ENCODE data around the gene CDH23.

Gene CDH23

DNA sequence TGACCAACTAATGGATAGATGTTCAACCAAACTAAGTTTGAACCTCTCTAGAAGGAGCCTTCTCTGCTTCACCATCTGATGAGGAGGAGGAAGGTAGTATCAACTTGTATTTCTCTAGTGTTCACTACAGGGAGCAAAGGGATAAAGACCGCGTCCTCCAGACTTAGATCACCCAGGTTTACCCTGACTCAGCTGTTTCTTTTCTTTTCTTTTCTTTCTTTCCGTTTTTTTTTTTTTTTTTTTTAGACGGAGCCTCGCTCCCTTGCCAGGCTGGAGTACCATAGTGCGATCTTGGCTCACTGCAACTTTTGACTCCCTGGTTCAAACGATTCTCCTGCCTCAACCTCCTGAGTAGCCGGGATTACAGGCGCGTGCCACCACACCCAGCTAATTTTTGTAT is 263.0 kb downstream of the CDH23 start:
- no peak overlapping the region for H3K4me3 ChIP-seq (ENCODE audit: low read depth, low read length)
- TF ChIP-seq, protein P1, sequence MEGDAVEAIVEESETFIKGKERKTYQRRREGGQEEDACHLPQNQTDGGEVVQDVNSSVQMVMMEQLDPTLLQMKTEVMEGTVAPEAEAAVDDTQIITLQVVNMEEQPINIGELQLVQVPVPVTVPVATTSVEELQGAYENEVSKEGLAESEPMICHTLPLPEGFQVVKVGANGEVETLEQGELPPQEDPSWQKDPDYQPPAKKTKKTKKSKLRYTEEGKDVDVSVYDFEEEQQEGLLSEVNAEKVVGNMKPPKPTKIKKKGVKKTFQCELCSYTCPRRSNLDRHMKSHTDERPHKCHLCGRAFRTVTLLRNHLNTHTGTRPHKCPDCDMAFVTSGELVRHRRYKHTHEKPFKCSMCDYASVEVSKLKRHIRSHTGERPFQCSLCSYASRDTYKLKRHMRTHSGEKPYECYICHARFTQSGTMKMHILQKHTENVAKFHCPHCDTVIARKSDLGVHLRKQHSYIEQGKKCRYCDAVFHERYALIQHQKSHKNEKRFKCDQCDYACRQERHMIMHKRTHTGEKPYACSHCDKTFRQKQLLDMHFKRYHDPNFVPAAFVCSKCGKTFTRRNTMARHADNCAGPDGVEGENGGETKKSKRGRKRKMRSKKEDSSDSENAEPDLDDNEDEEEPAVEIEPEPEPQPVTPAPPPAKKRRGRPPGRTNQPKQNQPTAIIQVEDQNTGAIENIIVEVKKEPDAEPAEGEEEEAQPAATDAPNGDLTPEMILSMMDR (IDR thresholded peaks at IDR 0.05; ENCODE audit: borderline replicate concordance, insufficient read depth, low read depth, low read length), result no peak

DNA sequence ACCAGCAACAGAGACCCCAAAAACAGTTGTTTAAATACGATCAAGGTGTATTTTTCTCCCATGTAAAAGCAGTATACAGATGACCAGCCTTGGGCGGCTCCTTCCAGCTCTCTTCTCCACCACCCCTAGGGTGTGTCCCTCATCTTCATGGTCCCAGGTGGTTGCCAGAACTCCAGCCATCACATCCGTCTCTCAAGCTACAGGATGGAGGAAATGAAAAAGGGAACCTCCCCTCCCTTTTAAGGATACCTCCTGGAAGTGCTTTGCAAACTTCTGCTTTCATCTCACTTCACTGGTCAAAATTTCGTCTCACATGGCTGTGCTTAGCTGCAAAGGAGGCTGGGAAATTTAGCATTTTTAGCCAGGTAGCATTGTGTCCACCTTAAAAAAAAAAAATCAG is 263.6 kb downstream of the CDH23 start:
- TF ChIP-seq, protein P1 (IDR thresholded peaks at IDR 0.05; ENCODE audit: borderline replicate concordance, insufficient read depth, low read depth, low read length), result no peak
- H3K4me3 ChIP-seq (ENCODE audit: low read depth, low read length), result no peak overlapping the region

DNA sequence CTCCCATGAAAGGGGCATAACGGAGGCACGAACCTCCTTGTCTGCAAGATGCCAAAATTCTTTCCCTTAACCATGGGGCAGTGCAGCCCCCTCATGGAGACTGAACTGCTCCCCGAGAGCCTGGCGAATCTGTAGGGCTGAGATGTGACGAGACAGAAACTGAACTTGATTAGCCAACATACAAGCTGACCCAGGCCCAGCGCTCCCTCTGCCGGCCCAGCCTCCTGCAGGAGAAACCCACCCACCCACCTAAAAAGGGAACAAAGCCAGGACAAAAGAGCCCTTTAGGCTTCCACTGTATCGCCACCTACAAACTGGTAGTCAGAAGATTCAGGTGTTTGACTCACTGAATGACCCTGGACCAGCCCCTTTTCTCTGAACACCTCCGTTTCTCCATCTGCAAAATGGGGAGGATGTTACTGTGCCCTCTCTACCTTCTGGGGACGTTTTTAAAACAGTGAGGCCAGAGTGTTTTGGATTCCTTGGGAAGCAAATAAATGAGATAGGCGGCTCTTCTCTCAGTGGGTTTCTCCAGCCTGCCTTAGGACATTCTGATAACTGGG is 264.4 kb downstream of the CDH23 start:
- TF ChIP-seq, protein P1 (IDR thresholded peaks at IDR 0.05; ENCODE audit: borderline replicate concordance, insufficient read depth, low read depth, low read length), result no peak
- H3K4me3 ChIP-seq (ENCODE audit: low read depth, low read length), result no peak overlapping the region

DNA sequence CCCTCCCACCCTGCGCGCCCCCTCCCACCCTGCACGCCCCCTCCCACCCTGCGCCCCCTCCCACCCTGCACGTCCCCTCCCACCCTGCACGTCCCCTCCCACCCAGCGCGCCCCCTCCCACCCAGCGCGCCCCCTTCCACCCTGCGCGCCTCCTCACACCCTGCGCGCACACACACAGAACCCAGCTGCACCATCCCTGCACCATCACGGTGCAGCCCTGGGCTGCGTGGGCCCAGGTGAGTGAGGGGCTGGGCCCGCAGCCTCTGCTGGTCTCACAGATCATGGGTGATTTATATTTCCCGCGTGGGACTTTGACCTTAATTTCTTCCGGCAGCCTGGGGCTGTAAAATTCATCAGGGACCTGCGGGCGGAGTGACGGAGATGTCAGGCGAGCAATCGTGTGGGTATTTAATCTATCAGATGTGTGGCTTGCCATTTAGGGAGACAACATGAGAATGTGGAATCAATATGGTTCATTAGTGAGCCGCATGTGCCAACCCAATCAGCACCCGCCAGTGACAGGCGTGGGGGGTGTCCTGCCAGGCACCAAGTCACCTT is 265.1 kb downstream of the CDH23 start:
- TF ChIP-seq, protein P1 (IDR thresholded peaks at IDR 0.05; ENCODE audit: borderline replicate concordance, insufficient read depth, low read depth, low read length), result no peak
- no peak overlapping the region for H3K4me3 ChIP-seq (ENCODE audit: low read depth, low read length)

DNA sequence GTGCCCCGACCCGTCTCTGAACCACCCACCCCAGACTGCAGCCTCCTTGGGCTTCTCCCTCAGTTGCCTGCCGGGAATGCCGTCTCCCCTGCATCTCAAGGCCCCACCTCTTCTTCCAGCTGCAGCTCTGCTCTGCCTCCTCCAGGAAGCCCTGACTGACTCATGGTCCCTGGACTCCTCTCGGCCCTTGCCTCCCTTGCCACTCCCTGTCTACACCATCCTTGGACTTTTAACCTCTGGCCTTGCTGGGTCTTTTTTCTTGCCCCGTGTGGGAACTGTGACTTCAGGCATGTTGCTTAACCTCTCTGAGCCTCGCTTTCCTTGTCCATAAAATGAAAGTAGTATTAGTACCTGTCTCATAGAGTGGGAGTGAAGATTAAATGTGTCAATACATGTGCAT is 266.6 kb downstream of the CDH23 start:
- TF ChIP-seq, protein P1 (IDR thresholded peaks at IDR 0.05; ENCODE audit: borderline replicate concordance, insufficient read depth, low read depth, low read length), result no peak
- no peak overlapping the region for H3K4me3 ChIP-seq (ENCODE audit: low read depth, low read length)

DNA sequence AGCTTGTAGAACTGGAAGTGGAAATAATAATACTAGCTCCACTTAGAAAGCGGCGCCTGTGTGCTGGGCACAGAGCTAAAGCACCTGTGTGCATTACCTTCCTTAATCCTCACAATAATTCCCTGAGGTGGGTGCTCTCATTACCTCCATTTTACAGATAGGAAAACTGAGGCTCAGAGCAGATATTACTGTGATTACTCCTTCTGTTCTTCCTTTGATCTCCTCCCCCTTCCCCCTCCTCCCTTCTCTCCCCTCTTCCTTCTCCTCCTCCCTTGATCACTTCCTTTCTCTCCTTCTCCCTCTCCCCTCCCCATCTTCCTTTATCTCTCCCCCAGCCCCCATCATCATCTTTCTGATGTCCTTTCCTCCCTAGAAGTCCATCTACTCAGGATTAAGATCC is 267.9 kb downstream of the CDH23 start:
- no peak overlapping the region for H3K4me3 ChIP-seq (ENCODE audit: low read depth, low read length)
- TF ChIP-seq, protein P1 (IDR thresholded peaks at IDR 0.05; ENCODE audit: borderline replicate concordance, insufficient read depth, low read depth, low read length), result no peak

DNA sequence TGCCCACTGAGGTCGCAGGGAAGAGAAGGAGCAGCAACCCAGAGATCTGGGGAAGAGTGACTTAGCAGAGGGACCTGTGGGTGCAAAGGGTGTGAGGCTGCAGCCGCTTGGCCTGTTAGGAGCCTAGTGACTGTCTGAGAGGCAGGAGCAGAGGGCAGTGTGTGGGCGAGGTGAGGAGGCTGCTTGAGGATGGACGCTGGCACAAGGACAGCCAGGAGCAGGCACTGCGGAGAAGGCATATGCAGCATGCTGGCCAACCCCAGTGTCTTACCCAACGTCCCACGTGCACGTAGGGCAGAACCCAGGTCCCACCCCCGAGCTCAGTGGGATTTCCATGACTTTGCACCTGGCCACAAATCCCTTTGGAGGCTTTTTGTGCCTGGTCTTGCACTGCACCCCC is 268.7 kb downstream of the CDH23 start:
- no peak overlapping the region for H3K4me3 ChIP-seq (ENCODE audit: low read depth, low read length)
- TF ChIP-seq, protein P1 (IDR thresholded peaks at IDR 0.05; ENCODE audit: borderline replicate concordance, insufficient read depth, low read depth, low read length), result no peak

All from GM12875 (cell line).